ENCODE measurements around the gene SETD7. TPM values are rescaled to one million over a fixed set of nuclear protein-coding genes. Genes with fewer than 3 reads are reported as not detected.

SETD7 gene
- total RNA-seq, 2 donors from 2014 or later: 51.8 to 69.5 TPM

DNA sequence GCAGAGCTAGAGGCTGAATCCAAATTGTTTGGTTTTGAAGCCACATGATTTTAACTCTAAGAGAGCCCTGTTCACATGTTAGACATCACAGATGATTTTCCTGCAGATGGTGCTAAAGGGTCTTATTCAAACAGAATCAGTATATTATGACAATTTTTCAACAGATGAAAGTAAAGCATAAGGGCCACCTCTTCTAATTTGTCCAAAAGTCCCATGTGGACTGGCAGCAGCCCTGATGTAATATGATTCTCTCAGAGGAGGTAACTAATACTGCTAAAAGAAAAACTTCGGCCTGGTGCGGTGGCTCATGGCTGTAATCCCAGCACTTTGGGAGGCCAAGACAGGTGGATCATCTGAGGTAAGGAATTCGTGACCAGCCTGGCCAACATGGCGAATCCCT, 26.0 kb upstream of the SETD7 start:
- Histone ChIP-seq H3K27me3 (no peaks in the 10 kb centered on the region), H3K27ac (no peak overlapping the region), H3K4me3 (no peak overlapping the region), H3K4me1 (no peaks in the 10 kb centered on the region), H3K9me3 (no peaks in the 10 kb centered on the region), H3K36me3 (no peaks in the 10 kb centered on the region)
- DNase-seq (ENCODE audit: low spot score): no peak
- TF ChIP-seq, protein P1, sequence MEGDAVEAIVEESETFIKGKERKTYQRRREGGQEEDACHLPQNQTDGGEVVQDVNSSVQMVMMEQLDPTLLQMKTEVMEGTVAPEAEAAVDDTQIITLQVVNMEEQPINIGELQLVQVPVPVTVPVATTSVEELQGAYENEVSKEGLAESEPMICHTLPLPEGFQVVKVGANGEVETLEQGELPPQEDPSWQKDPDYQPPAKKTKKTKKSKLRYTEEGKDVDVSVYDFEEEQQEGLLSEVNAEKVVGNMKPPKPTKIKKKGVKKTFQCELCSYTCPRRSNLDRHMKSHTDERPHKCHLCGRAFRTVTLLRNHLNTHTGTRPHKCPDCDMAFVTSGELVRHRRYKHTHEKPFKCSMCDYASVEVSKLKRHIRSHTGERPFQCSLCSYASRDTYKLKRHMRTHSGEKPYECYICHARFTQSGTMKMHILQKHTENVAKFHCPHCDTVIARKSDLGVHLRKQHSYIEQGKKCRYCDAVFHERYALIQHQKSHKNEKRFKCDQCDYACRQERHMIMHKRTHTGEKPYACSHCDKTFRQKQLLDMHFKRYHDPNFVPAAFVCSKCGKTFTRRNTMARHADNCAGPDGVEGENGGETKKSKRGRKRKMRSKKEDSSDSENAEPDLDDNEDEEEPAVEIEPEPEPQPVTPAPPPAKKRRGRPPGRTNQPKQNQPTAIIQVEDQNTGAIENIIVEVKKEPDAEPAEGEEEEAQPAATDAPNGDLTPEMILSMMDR (IDR thresholded peaks at IDR 0.05): no peak

DNA sequence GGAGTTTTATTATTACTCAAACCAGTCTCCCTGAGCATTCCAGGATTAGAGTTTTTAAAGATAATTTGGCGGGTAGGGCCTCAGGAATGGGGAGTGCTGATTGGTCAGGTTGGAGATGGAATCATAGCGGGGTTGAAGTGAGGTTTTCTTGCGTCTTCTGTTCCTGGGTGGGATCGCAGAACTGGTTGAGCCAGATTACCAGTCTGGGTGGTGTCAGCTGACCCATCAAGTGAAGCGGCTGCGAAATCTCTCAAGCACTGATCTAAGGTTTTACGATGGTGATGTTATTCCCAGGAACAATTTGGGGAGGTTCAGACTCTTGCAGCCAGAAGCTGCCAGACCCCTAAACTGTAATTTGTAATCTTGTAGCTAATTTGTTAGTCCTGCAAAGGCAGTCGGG, 25.1 kb upstream of the SETD7 start:
- H3K4me1 ChIP-seq: no peaks in the 10 kb centered on the region
- H3K9me3 ChIP-seq: no peaks in the 10 kb centered on the region
- TF ChIP-seq, protein P1 (IDR thresholded peaks at IDR 0.05): no peak
- H3K36me3 ChIP-seq: no peaks in the 10 kb centered on the region
- H3K4me3 ChIP-seq: no peak overlapping the region
- H3K27me3 ChIP-seq: no peaks in the 10 kb centered on the region
- no peak for DNase-seq (ENCODE audit: low spot score)
- no peak overlapping the region for H3K27ac ChIP-seq

DNA sequence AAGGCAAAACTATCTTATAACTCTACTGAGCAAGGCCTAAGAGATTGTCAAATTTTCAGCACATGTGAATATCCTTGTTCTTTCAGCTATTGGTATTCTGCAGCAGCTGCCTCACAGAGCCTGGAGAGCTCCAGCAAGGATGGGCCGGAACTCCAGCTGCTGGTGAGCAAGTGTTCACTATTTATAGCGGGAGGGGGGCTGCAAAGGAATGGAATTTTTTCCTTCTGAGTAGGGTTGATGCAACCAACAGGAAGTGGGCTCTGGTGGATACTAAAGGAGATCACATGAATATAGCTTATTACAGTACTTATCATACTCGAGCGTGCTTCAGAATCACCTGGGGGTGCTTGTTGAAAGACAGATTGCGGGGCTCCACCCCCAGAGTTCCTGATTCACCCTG, 20.2 kb upstream of the SETD7 start:
- TF ChIP-seq, protein P1 (IDR thresholded peaks at IDR 0.05): no peak
- Histone ChIP-seq H3K36me3 (no peaks in the 10 kb centered on the region), H3K27ac (no peak overlapping the region), H3K4me3 (no peak overlapping the region), H3K27me3 (no peaks in the 10 kb centered on the region), H3K9me3 (no peaks in the 10 kb centered on the region), H3K4me1 (no peaks in the 10 kb centered on the region)
- no peak for DNase-seq (ENCODE audit: low spot score)

- H3K4me3 ChIP-seq: no peak overlapping the region
- no peak overlapping the region for H3K27ac ChIP-seq
- H3K36me3 ChIP-seq: no peaks in the 10 kb centered on the region
- no peaks in the 10 kb centered on the region for H3K27me3 ChIP-seq
- no peak for DNase-seq (ENCODE audit: low spot score)
- no peaks in the 10 kb centered on the region for H3K9me3 ChIP-seq
- TF ChIP-seq, protein P1 (IDR thresholded peaks at IDR 0.05): no peak
- H3K4me1 ChIP-seq: no peaks in the 10 kb centered on the region
These were observed 19.1 kb upstream of the SETD7 start for GRCh38 chr4:139575072-139575471.

DNA sequence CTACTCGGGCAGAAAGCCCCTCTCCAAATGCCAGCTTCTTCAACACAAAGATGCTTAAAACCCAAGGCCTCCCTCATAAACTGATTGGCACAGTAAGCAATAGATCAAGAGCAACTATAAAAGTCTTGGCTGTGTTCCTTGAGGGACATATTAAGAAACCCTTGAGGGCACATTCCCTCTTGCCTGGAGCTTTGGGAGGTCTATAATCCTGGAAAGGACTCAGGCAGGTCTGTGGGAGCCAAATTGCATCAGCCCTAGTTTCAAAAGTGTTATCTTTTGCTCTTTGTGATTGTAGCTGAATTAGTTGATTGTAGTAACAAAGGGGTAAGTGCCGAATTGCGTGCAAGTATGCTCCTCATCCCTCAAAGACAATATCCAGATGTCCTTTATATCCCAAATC, 18.6 kb upstream of the SETD7 start:
- no peak overlapping the region for H3K27ac ChIP-seq
- H3K4me1 ChIP-seq: no peaks in the 10 kb centered on the region
- DNase-seq (ENCODE audit: low spot score): no peak
- no peaks in the 10 kb centered on the region for H3K27me3 ChIP-seq
- TF ChIP-seq, protein P1 (IDR thresholded peaks at IDR 0.05): no peak
- H3K4me3 ChIP-seq: no peak overlapping the region
- H3K36me3 ChIP-seq: no peaks in the 10 kb centered on the region
- no peaks in the 10 kb centered on the region for H3K9me3 ChIP-seq

- no peaks in the 10 kb centered on the region for H3K9me3 ChIP-seq
- H3K36me3 ChIP-seq: no peaks in the 10 kb centered on the region
- no peak overlapping the region for H3K27ac ChIP-seq
- no peaks in the 10 kb centered on the region for H3K4me1 ChIP-seq
- DNase-seq (ENCODE audit: low spot score): no peak
- TF ChIP-seq, protein P1 (IDR thresholded peaks at IDR 0.05): no peak
- no peak overlapping the region for H3K4me3 ChIP-seq
- no peaks in the 10 kb centered on the region for H3K27me3 ChIP-seq
These were observed 12.4 kb upstream of the SETD7 start for GRCh38 chr4:139568206-139568955.
